NB4 (cell line): ENCODE data around the gene MRPS2.

ENCODE experiments used
- DNase-seq: peaks from one replicate; pipeline ENCODE4 v3.0.0; 2010; ENCODE audit warnings: low read depth
- H3K4me3 ChIP-seq: one replicate; pipeline ENCODE4 v1.5.1; 2011; ENCODE audit warnings: mild to moderate bottlenecking, low read depth, low read length, moderate library complexity
- MYC ChIP-seq: IDR thresholded peaks from 2 replicates; pipeline ENCODE4 v1.6.1; 2011; ENCODE audit warnings: low read depth, low read length
- POLR2A ChIP-seq: IDR thresholded peaks from 2 replicates; pipeline ENCODE4 v1.6.1; 2011; ENCODE audit warnings: mild to moderate bottlenecking; ENCODE audit not compliant: insufficient read length; ENCODE audit errors: extremely low read depth
- TF ChIP-seq, protein P1 (sequence below): IDR thresholded peaks from one replicate; pipeline ENCODE4 v1.5.1; 2012; ENCODE audit warnings: low read depth, low read length
- TF ChIP-seq, protein P2 (sequence below): IDR thresholded peaks from 2 replicates; pipeline ENCODE4 v1.6.1; 2011; ENCODE audit warnings: low read depth, low read length

Gene MRPS2

DNA sequence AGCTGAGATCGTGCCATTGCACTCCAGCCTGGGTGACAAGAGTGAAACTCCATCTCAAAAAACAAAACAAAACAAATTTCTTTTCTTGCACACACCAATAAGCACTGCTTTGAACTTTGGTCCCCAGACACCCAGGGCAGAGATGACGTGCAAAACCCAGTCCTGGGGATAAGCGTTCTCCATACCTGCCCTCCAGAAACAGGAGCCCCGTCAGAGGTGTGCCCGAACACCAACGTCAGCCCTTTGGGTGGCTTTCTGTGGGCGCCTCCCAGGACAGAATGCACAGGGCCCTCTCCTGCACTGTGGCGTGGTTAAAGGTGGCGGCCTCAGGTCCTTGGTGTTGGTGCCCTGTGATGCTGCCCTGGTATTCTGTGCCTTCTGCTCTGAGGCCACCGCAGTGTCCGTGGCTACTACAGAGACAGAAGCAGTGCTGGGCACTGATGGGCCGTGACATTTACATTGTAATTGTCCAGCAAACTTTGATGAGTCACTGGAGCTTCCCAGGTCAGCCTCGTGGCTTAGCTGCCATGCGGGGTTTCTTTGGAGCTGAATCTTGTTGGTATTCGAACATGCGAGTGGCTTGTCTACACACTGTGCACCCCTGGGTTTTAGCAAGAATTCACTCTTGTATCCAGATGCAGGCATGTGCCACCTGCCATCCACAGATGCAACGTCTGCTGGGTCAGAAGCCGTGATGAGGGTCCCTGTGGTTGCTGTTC, 11.1 kb upstream of the MRPS2 start:
- no peak overlapping the region for H3K4me3 ChIP-seq
- TF ChIP-seq, protein P1, sequence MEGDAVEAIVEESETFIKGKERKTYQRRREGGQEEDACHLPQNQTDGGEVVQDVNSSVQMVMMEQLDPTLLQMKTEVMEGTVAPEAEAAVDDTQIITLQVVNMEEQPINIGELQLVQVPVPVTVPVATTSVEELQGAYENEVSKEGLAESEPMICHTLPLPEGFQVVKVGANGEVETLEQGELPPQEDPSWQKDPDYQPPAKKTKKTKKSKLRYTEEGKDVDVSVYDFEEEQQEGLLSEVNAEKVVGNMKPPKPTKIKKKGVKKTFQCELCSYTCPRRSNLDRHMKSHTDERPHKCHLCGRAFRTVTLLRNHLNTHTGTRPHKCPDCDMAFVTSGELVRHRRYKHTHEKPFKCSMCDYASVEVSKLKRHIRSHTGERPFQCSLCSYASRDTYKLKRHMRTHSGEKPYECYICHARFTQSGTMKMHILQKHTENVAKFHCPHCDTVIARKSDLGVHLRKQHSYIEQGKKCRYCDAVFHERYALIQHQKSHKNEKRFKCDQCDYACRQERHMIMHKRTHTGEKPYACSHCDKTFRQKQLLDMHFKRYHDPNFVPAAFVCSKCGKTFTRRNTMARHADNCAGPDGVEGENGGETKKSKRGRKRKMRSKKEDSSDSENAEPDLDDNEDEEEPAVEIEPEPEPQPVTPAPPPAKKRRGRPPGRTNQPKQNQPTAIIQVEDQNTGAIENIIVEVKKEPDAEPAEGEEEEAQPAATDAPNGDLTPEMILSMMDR: no peak
- TF ChIP-seq POLR2A (no peak), MYC (no peak)
- TF ChIP-seq, protein P2, sequence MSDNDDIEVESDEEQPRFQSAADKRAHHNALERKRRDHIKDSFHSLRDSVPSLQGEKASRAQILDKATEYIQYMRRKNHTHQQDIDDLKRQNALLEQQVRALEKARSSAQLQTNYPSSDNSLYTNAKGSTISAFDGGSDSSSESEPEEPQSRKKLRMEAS: no peak
- no peak for DNase-seq

DNA sequence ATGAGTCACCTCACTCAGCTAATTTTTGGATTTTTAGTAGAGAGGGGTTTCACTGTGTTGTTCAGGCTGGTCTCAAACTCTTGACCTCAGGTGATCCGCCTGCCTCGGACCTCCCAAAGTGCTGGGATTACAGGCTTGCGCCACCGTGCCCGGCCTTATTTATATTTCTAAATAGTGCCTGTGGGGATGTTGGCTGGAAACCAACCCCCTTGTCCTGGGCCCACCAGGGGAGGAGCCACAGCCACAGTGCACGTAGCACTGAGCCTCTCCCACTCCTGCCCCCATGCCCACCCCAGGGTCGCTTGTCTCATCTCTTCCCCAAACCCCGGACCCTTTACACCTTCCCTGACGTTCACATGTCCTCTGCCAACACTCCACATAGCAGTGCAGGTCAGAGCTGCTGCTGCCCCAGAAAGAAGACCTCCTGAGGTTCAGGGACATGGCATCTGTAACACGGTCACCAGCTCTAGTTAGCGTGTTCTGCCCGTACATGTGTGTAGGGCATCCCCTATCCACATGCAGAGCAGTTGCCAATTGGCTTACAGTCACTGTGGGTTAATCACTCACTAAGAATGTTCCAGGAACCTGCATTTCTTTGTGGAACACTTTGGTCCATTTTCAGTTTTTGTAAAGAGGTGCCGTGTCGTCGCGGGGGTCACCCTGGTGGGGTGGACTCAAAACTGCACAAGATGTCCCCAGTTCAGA, 10.2 kb upstream of the MRPS2 start:
- no peak for DNase-seq
- TF ChIP-seq MYC (no peak), POLR2A (no peak)
- TF ChIP-seq, protein P1: no peak
- TF ChIP-seq, protein P2: no peak
- no peak overlapping the region for H3K4me3 ChIP-seq

DNA sequence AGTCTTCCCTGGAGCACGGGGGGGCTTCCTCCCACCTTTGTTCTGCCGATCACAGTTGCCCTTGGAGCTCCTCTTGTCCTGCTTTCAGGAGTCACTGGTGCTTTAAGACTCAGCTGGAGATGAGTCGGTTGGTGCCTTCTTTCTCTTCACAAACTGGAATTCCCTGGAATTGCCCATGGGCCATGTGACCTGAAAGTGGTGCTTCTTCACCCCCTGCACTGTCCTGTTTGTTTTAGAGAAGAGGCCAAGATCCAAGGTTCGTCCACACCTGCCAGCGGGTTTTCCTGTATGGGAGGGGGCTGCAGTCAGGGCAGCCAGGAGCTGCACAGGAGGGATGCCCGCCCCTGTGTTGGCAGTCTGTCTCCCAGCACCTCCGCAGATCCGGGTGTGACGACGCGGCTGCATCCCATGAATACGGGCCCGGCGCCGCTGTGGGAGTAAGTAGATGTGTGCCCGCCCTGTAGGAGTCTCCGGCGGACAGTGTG, 9.5 kb upstream of the MRPS2 start:
- DNase-seq: no peak
- no peak overlapping the region for H3K4me3 ChIP-seq
- no peak for TF ChIP-seq POLR2A
- TF ChIP-seq MYC: no peak
- TF ChIP-seq, protein P2: no peak
- TF ChIP-seq, protein P1: no peak

GRCh38 chr9:135491764-135492163, 8.7 kb upstream of the MRPS2 start:
- TF ChIP-seq, protein P1: no peak
- TF ChIP-seq POLR2A: no peak
- TF ChIP-seq, protein P2: no peak
- no peak for TF ChIP-seq MYC
- H3K4me3 ChIP-seq: no peak overlapping the region
- no peak for DNase-seq

DNA sequence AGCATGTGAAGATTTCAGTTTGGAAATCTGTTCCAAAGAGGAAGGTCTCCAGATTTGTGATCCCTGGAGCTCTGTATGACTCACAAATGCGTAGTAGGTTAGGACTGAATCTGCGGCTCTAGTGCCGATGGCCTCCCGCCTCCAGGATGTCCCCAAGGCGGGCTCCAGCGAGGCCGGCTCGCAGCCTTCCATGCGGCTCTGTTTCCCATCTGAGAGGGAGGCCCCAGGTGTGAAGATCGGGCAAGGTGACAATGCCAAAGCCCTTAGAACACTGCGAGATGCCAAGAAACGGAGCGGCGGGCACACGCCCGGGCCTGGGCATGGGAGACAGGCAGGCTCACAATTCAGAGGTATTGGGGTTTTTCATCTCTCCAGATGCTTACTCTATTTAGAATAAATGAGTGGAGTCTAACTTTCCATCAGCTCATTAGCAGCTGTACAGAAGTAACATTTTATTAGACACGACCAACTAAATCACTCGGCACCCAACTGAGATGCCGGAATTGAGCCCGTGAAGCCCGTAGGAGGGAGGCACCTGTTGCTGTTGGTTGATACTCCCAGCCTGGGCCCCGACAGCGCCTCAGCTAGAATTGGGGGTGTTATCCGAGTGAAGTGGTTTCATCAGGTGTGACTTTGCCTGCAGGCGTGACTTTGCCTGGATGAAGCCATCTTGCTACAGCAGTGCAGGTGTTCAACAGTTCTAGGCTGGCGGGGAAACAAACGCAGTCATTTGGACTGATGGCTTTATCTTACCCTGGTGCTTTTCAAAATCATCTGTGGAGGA, 7.4 kb upstream of the MRPS2 start:
- TF ChIP-seq, protein P1: no peak
- TF ChIP-seq, protein P2: no peak
- TF ChIP-seq POLR2A (no peak), MYC (no peak)
- no peak for DNase-seq
- H3K4me3 ChIP-seq: no peak overlapping the region
